Hepatocyte (in vitro differentiated cells): Measurements from ENCODE around the gene TRPM7. TPM values are rescaled to one million over a fixed set of nuclear protein-coding genes. Genes with fewer than 3 reads are reported as not detected.

Source experiments
- DNase-seq: peaks from one replicate; pipeline ENCODE4 v3.0.0-alpha.2; 2016; ENCODE audit warnings: low spot score
- H2AFZ ChIP-seq: fragments of 200-600 bp; sonication (generic); 2 replicates; pipeline ENCODE4 v1.6.0; 2016; ENCODE audit warnings: antibody characterized with exemption, mild to moderate bottlenecking
- H3K27ac ChIP-seq: fragments of 200-600 bp; sonication (generic); 2 replicates; pipeline ENCODE4 v1.5.1; 2016; ENCODE audit warnings: mild to moderate bottlenecking
- H3K27me3 ChIP-seq: fragments of 200-600 bp; sonication (generic); 2 replicates; pipeline ENCODE4 v1.6.1; 2016
- H3K36me3 ChIP-seq: fragments of 200-600 bp; sonication (generic); replicated peaks from 2 replicates; pipeline ENCODE4 v1.5.1; 2016; ENCODE audit warnings: low read depth; ENCODE audit not compliant: insufficient read depth
- H3K4me1 ChIP-seq: fragments of 200-600 bp; sonication (generic); 2 replicates; pipeline ENCODE4 v1.5.1; 2016; ENCODE audit warnings: mild to moderate bottlenecking, moderate library complexity; ENCODE audit not compliant: insufficient read depth
- H3K4me2 ChIP-seq: fragments of 200-600 bp; sonication (generic); 2 replicates; pipeline ENCODE4 v1.6.0; 2016
- H3K4me3 ChIP-seq: fragments of 200-600 bp; sonication (generic); 2 replicates; pipeline ENCODE4 v1.5.1; 2016; ENCODE audit warnings: mild to moderate bottlenecking
- H3K79me2 ChIP-seq: fragments of 200-600 bp; sonication (generic); 2 replicates; pipeline ENCODE4 v1.6.0; 2017; ENCODE audit warnings: mild to moderate bottlenecking
- H3K9me2 ChIP-seq: fragments of 200-600 bp; sonication (generic); replicated peaks from 2 replicates; pipeline ENCODE4 v1.6.0; 2017; ENCODE audit warnings: mild to moderate bottlenecking; ENCODE audit not compliant: insufficient read depth
- H3K9me3 ChIP-seq: fragments of 200-600 bp; sonication (generic); 2 replicates; pipeline ENCODE4 v1.5.1; 2016; ENCODE audit warnings: low read depth, mild to moderate bottlenecking
- H4K20me1 ChIP-seq: fragments of 200-600 bp; sonication (generic); 2 replicates; pipeline ENCODE4 v1.6.0; 2016; ENCODE audit warnings: mild to moderate bottlenecking; ENCODE audit not compliant: insufficient read depth, poor library complexity, severe bottlenecking
- EZH2 ChIP-seq: fragments of 200-600 bp; sonication (generic); IDR thresholded peaks from 2 replicates; pipeline ENCODE4 v1.6.1; 2016; ENCODE audit warnings: antibody characterized with exemption, mild to moderate bottlenecking, borderline replicate concordance
- EZH2phosphoT487 ChIP-seq: fragments of 200-600 bp; sonication (generic); IDR thresholded peaks from one replicate; pipeline ENCODE4 v1.6.1; 2018; ENCODE audit warnings: antibody characterized with exemption, mild to moderate bottlenecking, low read depth, moderate library complexity; ENCODE audit not compliant: unreplicated experiment, severe bottlenecking
- WGBS: methylation state at CpG from one replicate; pipeline ENCODE4 v1.1.6; 2016; ENCODE audit warnings: low lambda C conversion rate; ENCODE audit errors: missing lambda C conversion rate; 5-methylcytosine and 5-hydroxymethylcytosine counted together
- polyA plus RNA-seq: library from polyadenylated mRNA; unstranded; fragments of >200 nt; fragmentation: Nextera tagmentation; extraction: Ambion mirVana; gene quantifications from 2 replicates; pipeline ENCODE4 v1.2.1, GENCODE V29; 2016
- total RNA-seq: library from RNA; depleted of rRNA; stranded (reverse); fragments of >200 nt; gene quantifications from 2 replicates; pipeline ENCODE4 v1.2.3, GENCODE V29; 2014
- TF ChIP-seq, protein P1 (sequence below): fragments of 200-600 bp; sonication (generic); IDR thresholded peaks from 2 replicates; pipeline ENCODE4 v1.5.1; 2016; ENCODE audit warnings: antibody characterized with exemption, mild to moderate bottlenecking; ENCODE audit not compliant: poor library complexity

Gene TRPM7
- total and polyA plus RNA-seq, 2 experiments from 2014 or later, result 12.2 to 58.3 TPM

DNA sequence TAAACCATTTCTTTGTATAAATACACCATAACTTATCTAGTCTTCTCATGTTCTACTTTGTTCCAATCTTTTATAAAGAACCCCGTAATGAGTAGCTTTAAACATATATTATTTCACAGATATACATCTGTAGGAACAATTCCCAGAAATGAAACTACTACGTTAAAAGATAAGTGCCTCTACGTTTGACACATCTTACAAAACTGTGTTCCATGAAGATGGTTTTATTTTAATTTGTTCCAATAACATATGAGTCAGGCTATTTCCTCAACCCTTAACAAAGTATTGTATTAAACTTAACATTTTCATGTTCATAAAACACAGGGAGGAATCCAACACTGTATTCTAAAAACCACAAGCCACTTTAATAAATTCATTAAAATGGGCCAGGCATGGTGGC, 52.9 kb downstream of the TRPM7 start:
- Histone ChIP-seq H3K79me2 (no peaks in the 10 kb centered on the region), H3K4me1 (no peaks in the 10 kb centered on the region), H2AFZ (no peak overlapping the region), H3K4me2 (no peak overlapping the region), H3K9me2 (no peaks in the 10 kb centered on the region), H4K20me1 (no peaks in the 10 kb centered on the region), H3K4me3 (no peak overlapping the region), H3K9me3 (no peaks in the 10 kb centered on the region), H3K27me3 (no peaks in the 10 kb centered on the region), H3K27ac (no peak overlapping the region), H3K36me3 (no peaks in the 10 kb centered on the region)
- no peak for DNase-seq
- 90% methylated on average over 3 of the region's 3 CpGs for WGBS
- TF ChIP-seq, protein P1, sequence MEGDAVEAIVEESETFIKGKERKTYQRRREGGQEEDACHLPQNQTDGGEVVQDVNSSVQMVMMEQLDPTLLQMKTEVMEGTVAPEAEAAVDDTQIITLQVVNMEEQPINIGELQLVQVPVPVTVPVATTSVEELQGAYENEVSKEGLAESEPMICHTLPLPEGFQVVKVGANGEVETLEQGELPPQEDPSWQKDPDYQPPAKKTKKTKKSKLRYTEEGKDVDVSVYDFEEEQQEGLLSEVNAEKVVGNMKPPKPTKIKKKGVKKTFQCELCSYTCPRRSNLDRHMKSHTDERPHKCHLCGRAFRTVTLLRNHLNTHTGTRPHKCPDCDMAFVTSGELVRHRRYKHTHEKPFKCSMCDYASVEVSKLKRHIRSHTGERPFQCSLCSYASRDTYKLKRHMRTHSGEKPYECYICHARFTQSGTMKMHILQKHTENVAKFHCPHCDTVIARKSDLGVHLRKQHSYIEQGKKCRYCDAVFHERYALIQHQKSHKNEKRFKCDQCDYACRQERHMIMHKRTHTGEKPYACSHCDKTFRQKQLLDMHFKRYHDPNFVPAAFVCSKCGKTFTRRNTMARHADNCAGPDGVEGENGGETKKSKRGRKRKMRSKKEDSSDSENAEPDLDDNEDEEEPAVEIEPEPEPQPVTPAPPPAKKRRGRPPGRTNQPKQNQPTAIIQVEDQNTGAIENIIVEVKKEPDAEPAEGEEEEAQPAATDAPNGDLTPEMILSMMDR, result no peak

DNA sequence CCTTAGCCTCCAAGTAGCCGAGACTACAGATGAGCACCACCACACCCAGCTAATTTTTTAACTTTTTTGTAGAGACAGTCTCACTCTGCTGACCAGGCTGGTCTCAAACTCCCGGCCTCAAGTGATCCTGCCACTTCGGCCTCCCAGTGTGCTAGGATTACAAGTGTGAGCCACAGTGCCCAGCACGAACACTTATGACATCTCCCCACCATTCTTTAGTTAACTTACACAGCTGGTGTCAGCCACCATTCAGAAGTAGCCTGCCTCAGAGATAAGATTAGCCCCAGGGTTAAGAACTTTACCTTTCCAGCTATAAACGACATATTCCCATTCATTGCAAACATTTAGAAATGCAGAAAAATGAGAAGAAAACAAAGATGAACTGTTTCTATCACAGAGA, 58.2 kb downstream of the TRPM7 start:
- Histone ChIP-seq H4K20me1 (no peaks in the 10 kb centered on the region), H3K79me2 (no peaks in the 10 kb centered on the region), H3K9me3 (no peaks in the 10 kb centered on the region), H3K27ac (no peak overlapping the region), H3K4me1 (no peaks in the 10 kb centered on the region), H3K36me3 (no peaks in the 10 kb centered on the region), H3K4me3 (no peak overlapping the region), H3K27me3 (no peaks in the 10 kb centered on the region), H3K4me2 (no peak overlapping the region), H2AFZ (no peak overlapping the region), H3K9me2 (no peaks in the 10 kb centered on the region)
- TF ChIP-seq EZH2phosphoT487, result no peak
- TF ChIP-seq EZH2, result no peak
- TF ChIP-seq, protein P1, result no peak
- whole genome bisulfite sequencing, result 81% methylated on average over 5 of the region's 5 CpGs
- no peak for DNase-seq

DNA sequence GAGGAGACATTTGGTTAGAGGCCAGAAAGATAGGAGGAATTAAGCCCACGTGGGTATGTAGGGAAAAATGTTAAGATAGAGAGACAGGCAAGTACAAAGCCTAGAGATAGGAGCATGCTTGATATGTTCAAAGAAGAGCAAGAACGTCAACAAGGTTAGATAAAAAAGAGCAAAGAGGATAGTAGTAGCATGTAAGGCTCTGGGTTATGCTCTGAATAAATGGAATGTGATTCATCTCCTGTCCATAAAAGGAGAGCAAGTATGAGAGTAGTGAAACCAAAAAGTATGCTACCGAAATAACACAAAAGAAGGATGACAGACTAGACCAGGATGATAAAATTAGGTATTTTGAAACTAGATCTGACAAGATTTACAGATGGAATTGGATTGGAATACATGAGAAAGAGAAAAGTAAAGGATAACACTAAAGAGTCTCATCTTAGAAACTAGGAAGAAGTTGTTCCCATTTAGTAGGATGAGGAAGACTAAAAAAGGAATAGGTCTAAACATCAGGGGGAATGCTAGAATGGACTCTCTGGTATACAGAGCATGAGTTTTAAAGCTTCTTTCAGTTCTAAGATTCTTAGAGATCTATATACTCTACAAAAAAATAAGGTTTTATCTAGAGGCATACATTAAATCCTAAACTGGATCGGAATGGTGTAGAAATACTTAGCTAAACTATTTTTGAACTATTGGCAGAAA, 59.1 kb downstream of the TRPM7 start:
- Histone ChIP-seq H3K27ac (no peak overlapping the region), H3K79me2 (no peaks in the 10 kb centered on the region), H3K27me3 (no peaks in the 10 kb centered on the region), H2AFZ (no peak overlapping the region), H3K4me2 (no peak overlapping the region), H3K4me3 (no peak overlapping the region), H3K9me2 (no peaks in the 10 kb centered on the region), H3K36me3 (no peaks in the 10 kb centered on the region), H3K9me3 (no peaks in the 10 kb centered on the region), H4K20me1 (no peaks in the 10 kb centered on the region), H3K4me1 (no peaks in the 10 kb centered on the region)
- no peak for DNase-seq
- WGBS, result 64% methylated on average over 4 of the region's 4 CpGs
- no peak for TF ChIP-seq EZH2phosphoT487
- no peak for TF ChIP-seq EZH2
- TF ChIP-seq, protein P1, result no peak
